Ishikawa (cell line): ENCODE measurements around the gene NELL1.

Experiments used
- CEBPB ChIP-seq: IDR thresholded peaks from 2 replicates; pipeline ENCODE4 v1.6.1; 2012
- CREB1 ChIP-seq: IDR thresholded peaks from 2 replicates; pipeline ENCODE4 v1.6.1; 2012; ENCODE audit warnings: low read depth
- EGR1 ChIP-seq: IDR thresholded peaks from 2 replicates; pipeline ENCODE4 v1.6.1; 2012
- EP300 ChIP-seq: IDR thresholded peaks from 2 replicates; pipeline ENCODE4 v1.6.1; 2012; ENCODE audit warnings: borderline replicate concordance
- FOXM1 ChIP-seq: IDR thresholded peaks from 2 replicates; pipeline ENCODE4 v1.6.1; 2012; ENCODE audit warnings: low read depth, borderline replicate concordance
- MAX ChIP-seq: IDR thresholded peaks from 2 replicates; pipeline ENCODE4 v1.6.1; 2012
- NFIC ChIP-seq: IDR thresholded peaks from 2 replicates; pipeline ENCODE4 v1.6.1; 2012
- RAD21 ChIP-seq: IDR thresholded peaks from 2 replicates; pipeline ENCODE4 v1.6.1; 2012; ENCODE audit warnings: low read depth
- REST ChIP-seq: IDR thresholded peaks from 2 replicates; pipeline ENCODE4 v1.6.1; 2012; ENCODE audit warnings: low read depth, mild to moderate bottlenecking
- TAF1 ChIP-seq: IDR thresholded peaks from 2 replicates; pipeline ENCODE4 v1.6.1; 2012; ENCODE audit warnings: low read depth, mild to moderate bottlenecking
- TCF12 ChIP-seq: IDR thresholded peaks from 2 replicates; pipeline ENCODE4 v1.6.1; 2012; ENCODE audit warnings: low read depth
- TEAD4 ChIP-seq: IDR thresholded peaks from 2 replicates; pipeline ENCODE4 v1.6.1; 2012
- USF1 ChIP-seq: IDR thresholded peaks from 2 replicates; pipeline ENCODE4 v1.6.1; 2012
- YY1 ChIP-seq: IDR thresholded peaks from 2 replicates; pipeline ENCODE4 v1.6.1; 2012; ENCODE audit warnings: low read depth
- ZBTB7A ChIP-seq: IDR thresholded peaks from 2 replicates; pipeline ENCODE4 v1.6.1; 2012; ENCODE audit warnings: low read depth

The NELL1 gene

GRCh38 chr11:21109341-21109740, 440.0 kb downstream of the NELL1 start:
- TF ChIP-seq NFIC (no peak), EGR1 (no peak), TEAD4 (no peak), TCF12 (no peak), ZBTB7A (no peak), FOXM1 (no peak), CEBPB (no peak), USF1 (no peak), YY1 (no peak), REST (no peak), MAX (no peak), TAF1 (no peak), EP300 (no peak), RAD21 (no peak), CREB1 (no peak)

- TF ChIP-seq FOXM1 (no peak), YY1 (no peak), EP300 (no peak), EGR1 (no peak), MAX (no peak), RAD21 (no peak), TCF12 (no peak), TAF1 (no peak), USF1 (no peak), REST (no peak), TEAD4 (no peak), NFIC (no peak), CREB1 (no peak)
Observed at GRCh38 chr11:21110415-21110814, 441.0 kb downstream of the NELL1 start.

- TF ChIP-seq MAX (no peak), NFIC (no peak), TEAD4 (no peak), CEBPB (no peak), USF1 (no peak), YY1 (no peak), REST (no peak), CREB1 (no peak), EGR1 (no peak), TCF12 (no peak), TAF1 (no peak), RAD21 (no peak), EP300 (no peak), FOXM1 (no peak), ZBTB7A (no peak)
Observed at GRCh38 chr11:21113876-21114275, 444.5 kb downstream of the NELL1 start.

- no peak for TF ChIP-seq MAX
- no peak for TF ChIP-seq TCF12
- no peak for TF ChIP-seq CEBPB
- TF ChIP-seq ZBTB7A: no peak
- TF ChIP-seq FOXM1: no peak
- TF ChIP-seq EGR1: no peak
- no peak for TF ChIP-seq CREB1
- TF ChIP-seq RAD21: no peak
- no peak for TF ChIP-seq USF1
- no peak for TF ChIP-seq TAF1
- no peak for TF ChIP-seq EP300
- no peak for TF ChIP-seq NFIC
- no peak for TF ChIP-seq YY1
- TF ChIP-seq TEAD4: no peak
Observed at GRCh38 chr11:21116009-21116408, 446.6 kb downstream of the NELL1 start.
